Activated CD8-positive, alpha-beta memory T cell treated with anti-CD3 and anti-CD28 coated beads for 4 hours (primary cell): Measurements from ENCODE around the gene ADGRF4.

Experiments
- DNase-seq, 2 donors: peaks; one replicate each; pipeline ENCODE4 v3.0.0-alpha.2; 2020; ENCODE audit warnings: low read depth in 2 of 2

Gene ADGRF4, protein sequence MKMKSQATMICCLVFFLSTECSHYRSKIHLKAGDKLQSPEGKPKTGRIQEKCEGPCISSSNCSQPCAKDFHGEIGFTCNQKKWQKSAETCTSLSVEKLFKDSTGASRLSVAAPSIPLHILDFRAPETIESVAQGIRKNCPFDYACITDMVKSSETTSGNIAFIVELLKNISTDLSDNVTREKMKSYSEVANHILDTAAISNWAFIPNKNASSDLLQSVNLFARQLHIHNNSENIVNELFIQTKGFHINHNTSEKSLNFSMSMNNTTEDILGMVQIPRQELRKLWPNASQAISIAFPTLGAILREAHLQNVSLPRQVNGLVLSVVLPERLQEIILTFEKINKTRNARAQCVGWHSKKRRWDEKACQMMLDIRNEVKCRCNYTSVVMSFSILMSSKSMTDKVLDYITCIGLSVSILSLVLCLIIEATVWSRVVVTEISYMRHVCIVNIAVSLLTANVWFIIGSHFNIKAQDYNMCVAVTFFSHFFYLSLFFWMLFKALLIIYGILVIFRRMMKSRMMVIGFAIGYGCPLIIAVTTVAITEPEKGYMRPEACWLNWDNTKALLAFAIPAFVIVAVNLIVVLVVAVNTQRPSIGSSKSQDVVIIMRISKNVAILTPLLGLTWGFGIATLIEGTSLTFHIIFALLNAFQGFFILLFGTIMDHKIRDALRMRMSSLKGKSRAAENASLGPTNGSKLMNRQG

DNA sequence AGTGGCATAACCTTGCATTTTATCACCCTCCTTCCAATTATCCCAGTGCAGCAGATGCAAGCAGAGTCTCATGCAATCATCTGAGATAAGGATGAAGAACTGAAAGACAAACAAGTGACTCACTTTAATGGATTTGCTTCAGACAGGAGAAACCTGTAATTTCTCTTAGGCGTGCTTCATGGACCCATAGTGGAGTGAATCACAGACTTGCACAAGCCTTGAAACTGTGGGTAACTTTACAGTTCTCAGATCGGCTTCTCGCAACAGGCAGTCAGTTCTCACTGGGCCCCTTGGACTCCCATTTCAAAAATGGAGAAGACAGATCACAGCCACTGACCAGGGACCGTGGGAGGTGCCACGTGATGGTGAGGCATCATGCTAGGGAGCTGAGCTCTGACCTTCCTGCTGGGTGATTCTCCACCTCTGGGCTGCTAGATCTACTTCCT, at the start of gene ADGRF4:
Gene ADGRF4, plus strand, starts transcription at position 239 of the 446 bp plus-strand sequence. CDS start 8,666 bp downstream, outside the sequence.
- DNase-seq: no peak

DNA sequence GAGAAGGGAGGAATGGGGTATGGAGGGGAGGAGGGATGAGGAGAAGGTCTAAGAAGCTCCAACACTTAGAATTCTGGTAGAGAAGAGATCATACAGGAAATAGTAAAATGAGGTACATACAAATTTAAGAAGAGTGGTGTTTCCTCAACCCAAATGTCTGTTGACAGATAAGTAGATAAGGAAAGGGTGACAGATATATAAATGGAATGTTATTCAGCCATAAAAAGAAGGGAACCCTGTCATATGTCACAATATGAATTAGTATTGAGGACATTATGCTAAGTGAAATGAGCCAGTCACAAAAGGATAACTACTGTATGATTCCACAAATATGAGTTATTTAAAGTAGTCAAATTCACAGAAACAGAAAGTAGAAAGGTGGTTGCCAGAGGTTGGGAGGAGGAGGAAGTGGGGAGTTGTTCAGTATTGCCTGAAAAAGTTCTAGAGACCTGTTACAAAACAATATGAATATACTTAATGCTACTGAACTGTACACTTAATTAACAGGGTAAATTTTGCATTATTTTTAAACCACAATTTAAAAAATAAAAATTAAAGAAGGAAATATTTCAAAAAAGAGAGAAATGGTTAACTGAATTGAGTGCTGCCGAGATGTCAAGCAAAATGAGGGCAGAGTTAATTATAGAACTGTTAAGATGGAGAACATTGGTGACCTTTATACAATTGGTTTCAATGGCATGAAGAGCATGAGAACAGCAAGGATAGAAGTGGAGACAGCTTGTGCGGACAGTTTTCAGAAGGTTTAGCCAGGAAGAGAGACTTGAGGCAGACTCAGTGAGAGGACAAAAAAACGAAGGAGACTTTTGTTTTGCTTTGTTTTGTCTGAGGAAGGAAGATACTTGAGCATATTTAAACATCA, 47.6 kb upstream of the ADGRF4 start:
- no peak for DNase-seq

DNA sequence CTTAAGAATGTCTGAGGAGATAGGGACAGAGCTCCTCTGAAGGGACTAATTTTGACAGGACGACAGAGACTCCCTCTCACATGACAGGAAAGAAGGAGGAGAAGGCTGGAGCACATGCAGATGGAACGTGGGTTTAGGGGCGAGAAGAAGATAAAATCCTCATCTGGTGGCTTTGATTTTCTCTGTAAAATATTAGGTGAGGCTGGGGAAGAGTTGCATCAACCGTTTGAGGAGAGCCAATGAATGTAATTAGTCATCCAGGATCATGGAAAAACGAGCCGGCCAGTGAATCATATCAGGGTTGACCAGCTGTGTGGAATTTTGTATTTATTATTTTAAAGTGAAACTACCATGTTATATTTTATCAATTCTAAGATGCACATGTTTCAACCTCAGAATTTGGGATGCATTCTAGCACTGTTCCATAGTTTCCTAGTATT, 46.9 kb upstream of the ADGRF4 start:
- DNase-seq: no peak

DNA sequence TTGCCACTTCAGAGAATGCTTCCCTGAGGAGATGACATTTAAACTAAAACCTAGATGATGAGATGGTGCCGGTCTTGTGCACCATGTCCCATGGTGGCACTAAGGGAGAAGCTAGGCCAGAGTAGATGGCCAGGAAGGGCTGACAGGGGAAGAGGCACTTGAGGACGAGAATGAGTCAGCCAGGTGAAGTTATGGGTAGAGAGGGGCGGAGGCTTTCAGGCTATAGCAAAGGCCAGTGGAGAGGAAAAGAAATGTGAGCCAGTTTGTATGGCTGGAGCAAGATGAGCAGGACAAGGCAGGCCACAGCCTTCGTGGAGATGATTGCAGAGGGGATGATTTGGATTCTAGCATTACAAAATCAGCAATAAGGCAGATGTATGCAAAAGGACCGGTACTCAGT, 44.7 kb upstream of the ADGRF4 start:
- no peak for DNase-seq

DNA sequence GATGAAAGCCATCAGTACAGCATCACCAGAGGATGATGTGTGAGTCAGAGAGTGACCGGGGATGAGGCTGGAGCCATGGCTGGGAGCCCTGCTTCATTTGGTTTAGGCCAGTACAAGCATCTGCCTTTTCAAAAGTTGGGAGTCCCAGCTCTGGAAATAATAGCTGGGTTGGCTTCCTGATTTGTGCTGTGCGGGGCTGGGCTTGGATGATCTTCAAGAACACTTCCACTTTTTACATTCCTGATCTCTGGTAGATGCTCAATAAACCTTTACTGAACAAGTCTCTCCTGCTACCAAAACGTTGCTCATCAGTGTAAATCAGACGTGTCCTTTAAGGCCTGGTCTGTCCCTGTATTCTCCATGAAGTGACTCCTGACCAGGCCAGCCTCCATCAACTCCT, 44.1 kb upstream of the ADGRF4 start:
- no peak for DNase-seq

DNA sequence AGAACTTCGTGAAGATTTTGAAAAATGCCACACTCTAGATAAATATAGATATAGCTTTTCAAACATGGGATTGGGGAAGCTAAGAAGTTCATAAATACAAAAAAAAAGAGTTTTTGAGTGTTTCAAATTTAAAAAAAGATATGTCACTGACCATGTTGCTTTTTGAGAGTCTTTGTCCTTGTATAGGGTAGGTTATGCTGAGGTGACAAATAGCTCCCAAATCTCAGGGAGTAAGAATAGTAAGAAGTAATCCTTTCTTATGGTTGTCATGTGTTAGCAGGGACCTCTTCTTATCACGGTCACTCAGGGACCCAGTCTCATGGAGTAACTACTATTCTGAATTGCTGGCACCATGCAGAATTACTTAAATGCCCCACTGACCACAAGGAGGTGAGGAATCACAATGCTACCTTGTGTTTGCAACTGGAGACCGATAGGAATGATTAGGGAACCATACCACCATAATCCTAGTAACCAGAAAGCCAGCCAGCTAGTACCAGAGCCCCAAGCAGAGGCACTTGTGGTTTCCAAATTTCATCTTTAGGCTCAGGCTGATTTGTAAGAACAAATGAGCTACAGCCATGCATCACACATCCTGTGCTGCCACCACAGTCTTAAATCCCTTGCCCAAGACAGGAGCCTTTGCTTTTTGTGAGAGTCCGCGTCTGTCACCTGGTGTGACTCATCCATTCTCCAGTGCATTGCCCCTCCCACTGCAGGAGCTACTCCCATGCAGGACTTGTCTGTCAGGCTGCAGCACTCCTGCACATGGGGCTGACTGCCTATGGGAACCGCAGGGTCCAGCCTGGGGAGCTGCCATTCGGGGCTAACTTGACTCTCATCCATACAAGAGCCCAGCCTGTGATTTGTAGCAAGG, 42.4 kb upstream of the ADGRF4 start:
- peak in 1 of 2 donors; percentile 5 for DNase-seq

DNA sequence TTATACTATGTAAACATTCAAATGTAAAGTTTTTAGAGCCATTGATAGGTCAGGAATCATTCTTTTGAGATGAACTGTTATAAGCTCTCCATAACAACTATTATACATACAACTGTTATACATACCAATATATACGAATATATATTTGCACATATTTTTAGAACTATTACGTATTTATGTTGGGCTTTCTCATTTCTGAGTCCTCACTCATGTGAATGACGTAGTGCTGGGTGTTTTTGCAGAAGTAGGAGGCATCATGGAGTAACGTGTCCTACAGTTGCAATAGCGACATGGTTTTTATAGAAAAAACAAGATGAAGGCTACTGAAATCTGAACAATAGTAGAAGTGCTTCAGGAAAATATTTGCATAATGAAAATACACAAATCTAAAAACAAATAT, 36.4 kb upstream of the ADGRF4 start:
- no peak for DNase-seq

DNA sequence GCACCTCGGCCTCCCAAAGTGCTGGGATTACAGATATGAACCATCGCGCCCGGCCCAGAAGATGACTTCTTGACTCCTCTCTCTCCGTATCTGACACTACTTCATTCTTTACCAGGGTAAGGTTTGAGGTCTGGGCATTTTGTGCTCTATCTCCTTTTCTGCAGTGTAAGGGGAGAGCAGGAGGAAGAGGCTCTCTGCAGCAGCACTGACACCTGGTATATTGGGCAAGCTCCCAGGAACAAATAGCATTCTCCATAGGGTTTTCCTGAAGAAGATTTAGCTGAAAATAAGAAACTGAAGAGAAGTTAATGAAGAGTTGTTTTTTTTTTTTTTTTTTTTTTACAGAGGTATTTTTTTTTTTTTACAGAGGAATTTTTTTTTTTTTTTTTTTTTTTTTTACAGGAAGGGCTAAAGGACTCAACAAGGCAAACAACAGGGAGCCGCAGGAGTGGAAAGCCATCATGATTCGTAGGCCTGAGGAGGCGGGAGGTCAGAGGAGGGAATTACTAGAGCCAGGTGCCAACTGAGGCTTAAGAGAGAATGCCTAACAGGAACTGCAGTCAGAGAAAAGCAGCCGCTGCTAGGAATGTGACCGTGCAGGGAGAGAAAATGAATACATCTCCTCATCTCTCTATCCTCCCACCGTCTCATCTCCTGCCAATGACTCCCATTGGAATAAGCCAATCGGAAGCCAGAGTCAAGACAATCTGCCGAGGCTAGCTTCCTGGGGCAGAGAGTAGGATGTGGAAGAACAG, 34.7 kb upstream of the ADGRF4 start:
- no peak for DNase-seq

DNA sequence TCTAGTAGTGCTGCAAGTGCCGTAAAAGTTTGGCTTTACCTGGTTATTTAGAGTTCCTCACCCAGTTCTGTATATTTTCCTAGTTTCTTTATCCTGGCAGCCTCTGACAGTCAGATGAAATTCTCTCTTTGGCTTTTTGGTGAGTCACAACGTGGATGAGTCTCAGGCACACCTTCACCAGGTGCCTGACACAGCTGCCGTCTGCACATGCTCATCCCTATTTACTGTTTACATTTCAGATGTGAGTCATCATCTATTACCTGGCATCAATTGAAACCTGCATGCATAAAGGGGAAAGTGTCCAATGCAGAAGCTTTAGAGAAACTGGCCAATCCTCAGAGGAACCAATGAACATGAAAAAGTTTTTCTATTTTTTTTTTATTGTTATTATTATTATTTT, 33.3 kb upstream of the ADGRF4 start:
- DNase-seq: no peak

DNA sequence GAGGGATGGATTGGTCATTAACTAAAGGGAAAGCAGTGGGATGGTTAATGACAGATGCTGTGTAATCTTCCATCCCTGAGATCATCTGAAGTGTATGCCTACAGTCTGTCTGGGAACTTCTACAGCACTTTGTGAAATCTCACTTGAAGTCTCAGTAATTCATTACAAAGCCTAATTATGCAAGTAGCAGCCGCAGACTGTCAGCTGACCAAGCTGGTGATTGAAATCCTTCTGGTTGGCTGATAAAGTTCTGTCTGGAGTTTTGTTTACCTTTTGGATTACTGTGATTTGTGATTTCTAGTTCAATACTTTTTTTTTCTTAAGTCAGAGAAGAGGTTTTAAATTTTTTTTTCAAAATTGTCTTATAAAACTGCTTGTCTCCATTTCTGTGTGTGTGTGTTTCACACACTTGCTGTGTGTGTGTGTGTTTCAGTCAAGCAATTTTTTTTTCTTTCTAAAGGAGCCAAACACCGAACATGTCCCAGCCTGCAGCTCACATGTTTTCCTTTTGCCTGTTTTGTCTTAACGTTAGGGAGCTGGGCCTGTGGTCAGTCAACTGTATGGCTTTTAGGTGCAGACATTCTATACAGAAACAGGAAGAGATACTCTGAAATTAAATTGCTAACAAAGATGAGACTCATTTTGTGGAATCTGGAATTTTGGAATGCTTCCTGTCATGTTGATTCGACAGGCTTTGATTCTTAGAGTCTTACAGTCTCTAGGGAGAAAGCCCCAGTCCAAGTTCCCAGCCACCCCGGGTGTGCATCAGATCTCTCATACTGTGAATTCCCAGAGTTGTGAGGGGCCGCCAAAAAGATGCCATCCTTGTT, 28.5 kb upstream of the ADGRF4 start:
- no peak for DNase-seq

DNA sequence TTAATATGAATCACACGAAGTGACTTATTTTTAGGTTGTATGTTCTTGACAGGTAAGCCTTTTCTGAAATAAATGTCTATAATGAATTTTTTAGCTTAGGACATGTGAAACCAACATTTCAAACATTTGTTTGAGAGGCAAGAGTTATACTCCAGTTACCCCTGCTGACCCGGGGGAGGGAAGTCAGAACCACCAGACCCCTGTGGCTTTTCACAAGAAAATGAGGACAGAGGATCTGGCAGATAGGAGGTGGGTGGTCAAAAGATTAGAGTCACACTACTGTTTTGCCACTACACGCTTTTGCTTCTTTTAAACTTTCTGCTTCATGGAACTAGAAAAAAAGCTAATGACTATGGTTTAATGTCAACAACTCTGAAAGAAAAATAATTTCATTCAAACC, 27.5 kb upstream of the ADGRF4 start:
- DNase-seq: no peak

DNA sequence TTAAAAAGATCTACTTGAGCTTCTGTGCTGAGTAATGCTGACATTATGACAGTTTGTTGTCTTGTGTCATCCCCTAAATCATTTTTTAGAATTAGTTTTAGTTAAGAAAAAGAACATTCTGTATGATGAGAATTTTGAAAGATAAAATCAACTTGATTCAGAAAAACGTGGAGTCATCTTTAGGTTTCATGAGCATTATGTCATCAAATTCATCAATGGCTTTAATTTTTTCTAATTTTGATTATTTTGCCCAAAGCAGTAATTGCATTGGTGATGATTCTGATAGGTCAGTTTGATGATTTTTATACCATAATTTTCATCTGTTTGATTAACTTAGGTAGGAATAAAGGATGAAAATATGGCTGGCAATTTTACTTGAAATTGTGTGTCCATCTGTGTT, 26.6 kb upstream of the ADGRF4 start:
- DNase-seq: no peak

DNA sequence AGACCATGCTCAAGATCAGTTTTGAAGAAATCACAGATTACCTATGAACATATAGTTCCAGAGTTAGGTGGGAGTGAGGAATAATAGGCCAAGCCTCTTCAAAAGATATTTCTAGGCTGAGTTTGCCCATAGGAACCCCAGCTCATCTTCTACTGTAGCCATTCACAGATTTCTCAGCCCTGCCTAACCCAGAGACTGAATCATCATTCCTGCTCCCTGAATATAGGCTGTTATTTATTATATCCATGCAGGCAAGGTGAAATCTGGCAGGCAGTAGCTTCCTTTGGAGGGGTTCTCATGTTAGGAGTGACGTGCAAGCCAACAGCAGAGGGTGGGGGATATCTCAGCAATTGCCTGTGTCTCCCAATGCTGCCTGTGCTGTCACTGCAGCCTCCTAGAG, 25.6 kb upstream of the ADGRF4 start:
- DNase-seq: no peak

DNA sequence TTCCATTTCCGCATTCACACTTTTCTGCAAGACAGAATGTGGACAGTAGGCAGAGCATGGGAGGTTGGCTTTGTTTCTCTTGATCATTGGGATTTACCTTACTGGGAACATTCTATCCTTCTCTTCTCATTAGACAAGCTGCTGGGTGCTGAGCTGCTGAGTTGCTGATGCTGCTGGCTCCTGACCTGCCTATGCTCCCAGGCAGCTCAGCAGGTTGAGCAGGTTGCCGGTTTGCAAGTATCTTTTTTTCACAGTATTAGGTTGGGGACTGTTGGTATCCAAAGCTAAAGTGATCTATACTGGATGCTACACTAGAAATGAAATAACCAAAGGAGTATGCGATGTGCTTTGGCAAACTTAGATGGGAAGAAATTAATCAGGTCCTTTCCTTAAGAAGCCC, 23.7 kb upstream of the ADGRF4 start:
- DNase-seq: no peak

DNA sequence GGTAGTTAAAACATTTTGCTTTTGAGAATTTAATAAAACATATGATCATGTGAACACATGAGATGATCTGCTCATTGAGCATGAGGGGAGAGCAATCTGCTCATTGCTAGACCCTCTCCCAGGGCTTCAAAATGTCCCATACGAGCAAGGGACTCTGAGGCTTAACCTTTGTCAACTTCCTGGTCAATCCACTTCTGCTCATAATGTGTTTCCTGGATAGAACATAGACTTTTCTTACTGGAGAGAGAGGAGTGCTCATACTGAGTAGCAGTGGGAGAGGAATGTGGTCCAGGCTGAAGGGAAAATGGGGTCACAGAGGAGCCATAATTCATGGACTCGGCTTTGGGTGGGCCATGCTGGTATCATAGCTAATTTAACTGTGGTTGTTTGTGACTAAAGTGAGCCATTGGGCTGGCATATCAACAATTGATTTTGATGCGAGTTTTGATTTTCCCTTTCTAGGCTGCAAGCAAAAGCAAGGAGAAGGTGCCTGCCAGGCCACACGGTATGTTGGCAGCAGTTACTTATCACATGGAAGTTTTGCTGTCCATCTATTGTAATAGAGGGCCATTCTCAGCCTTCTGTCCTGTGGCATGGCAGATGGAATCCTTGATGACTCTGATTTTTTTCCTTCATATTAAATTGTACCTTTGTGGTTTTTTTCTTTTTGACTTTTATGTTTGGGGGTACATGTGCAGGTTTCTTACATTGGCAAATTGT, 20.8 kb upstream of the ADGRF4 start:
- no peak for DNase-seq

DNA sequence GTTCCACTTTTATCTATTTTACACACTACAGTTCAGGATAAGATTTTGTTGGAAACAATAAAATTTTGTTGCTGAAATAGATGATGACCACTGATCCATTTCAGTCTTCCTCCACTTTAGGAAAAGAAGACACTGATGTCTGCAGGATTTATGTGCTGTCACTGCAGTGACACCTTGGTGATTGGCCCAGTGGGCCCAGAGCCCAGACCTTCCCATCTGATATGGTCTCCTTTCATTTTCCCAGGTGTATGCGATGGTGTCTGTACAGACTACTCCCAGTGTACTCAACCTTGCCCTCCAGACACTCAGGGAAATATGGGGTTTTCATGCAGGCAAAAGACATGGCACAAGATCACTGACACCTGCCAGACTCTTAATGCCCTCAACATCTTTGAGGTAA, 19.6 kb upstream of the ADGRF4 start:
- no peak for DNase-seq

DNA sequence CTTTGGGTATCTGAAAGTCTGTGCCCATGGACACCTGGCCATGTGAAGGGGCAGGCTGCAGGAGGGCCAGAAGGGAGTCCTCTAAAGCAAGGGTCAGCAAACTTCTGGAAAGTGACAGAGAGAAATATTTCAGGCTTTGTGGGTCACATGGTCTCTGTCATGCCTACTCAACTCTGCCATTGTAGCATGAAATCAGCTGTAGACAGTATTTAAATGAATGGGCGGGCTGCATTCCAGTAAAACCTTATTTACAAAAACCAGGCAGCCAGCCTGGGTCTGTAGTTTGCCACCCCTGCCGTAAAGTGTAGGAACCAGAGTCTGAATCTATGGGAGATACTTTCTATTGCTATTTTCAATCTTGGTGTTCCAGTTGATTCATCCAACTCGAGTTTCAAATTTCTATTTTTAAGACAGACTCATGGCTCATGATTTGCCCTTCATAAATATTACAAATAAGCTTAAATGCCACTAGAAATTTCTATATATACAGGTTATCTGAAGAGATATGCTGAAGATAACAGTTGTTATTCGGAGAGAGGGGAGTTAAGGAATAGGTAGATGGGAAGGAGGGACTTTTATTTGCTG, 19.0 kb upstream of the ADGRF4 start:
- no peak for DNase-seq

DNA sequence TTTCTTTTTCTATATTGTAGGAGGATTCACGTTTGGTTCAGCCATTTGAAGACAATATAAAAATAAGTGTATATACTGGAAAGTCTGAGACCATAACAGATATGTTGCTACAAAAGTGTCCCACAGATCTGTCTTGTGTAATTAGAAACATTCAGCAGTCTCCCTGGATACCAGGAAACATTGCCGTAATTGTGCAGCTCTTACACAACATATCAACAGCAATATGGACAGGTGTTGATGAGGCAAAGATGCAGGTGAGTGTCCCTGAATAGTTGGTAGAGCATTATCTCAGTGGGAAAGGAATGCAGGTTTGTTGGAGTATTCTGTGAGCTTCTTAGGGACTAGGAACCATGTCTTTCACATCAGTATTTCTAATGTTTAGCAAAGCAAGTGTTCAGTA, 18.3 kb upstream of the ADGRF4 start:
- no peak for DNase-seq

DNA sequence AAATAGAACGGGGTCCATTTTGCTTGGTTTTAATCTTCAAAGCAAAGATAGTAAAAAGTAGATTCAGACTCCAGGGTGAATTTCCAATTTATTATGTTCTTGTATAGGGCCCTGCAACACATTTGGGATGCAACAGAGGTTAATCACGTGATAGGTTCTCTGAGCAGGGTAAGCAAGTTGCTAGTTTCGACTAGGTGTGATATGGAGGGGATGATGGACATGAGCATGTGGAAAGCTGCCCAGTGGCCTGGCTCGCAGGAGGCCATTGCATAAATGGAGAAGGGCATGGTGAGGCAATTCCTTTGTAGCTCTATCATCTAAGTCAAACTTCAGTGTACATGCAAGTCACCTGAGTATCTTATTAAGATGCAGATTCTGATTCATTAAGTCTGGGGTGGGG, 17.7 kb upstream of the ADGRF4 start:
- no peak for DNase-seq
